CD14-positive monocyte (primary cell): ENCODE data around the gene CHST14. TPM values are rescaled to one million over a fixed set of nuclear protein-coding genes. Genes with fewer than 3 reads are reported as not detected.

Source experiments
- DNase-seq, 3 donors: peaks; one replicate each; pipeline ENCODE4 v3.0.0-alpha.2; 2011 to 2022
- H2AFZ ChIP-seq: 2 replicates; pipeline ENCODE4 v1.6.0; 2012; ENCODE audit warnings: mild to moderate bottlenecking, low read depth, low read length, inconsistent platforms; ENCODE audit not compliant: insufficient read depth, poor library complexity, severe bottlenecking
- H3K27ac ChIP-seq, 2 donors: 1 replicate in 1 of 2; 2 replicates in 1 of 2; pipeline ENCODE4 v1.5.1; 2012 to 2013; ENCODE audit warnings: low read length in 2 of 2, control low read depth in 1 of 2, inconsistent platforms in 1 of 2, low read depth in 1 of 2, mild to moderate bottlenecking in 1 of 2
- H3K27me3 ChIP-seq, 2 donors: one replicate each; pipeline versions ENCODE4 v1.6.0 to v1.6.1; 2011 to 2013; ENCODE audit warnings: low read length in 2 of 2; ENCODE audit not compliant: control insufficient read depth in 2 of 2, insufficient read depth in 2 of 2
- H3K36me3 ChIP-seq, 2 donors: replicated peaks in 1 of 2; 1 replicate in 1 of 2; 2 replicates in 1 of 2; pipeline versions ENCODE4 v1.5.1 to v1.6.1; 2012 to 2013; ENCODE audit warnings: low read length in 2 of 2, control low read depth in 1 of 2, inconsistent platforms in 1 of 2, mild to moderate bottlenecking in 1 of 2; ENCODE audit not compliant: insufficient read depth in 2 of 2, control insufficient read depth in 1 of 2
- H3K4me1 ChIP-seq, 2 donors: 1 replicate in 1 of 2; 2 replicates in 1 of 2; pipeline versions ENCODE4 v1.5.1 to v1.6.1; 2012 to 2013; ENCODE audit warnings: low read length in 2 of 2, control low read depth in 1 of 2, inconsistent platforms in 1 of 2, mild to moderate bottlenecking in 1 of 2, moderate library complexity in 1 of 2; ENCODE audit not compliant: insufficient read depth in 2 of 2, control insufficient read depth in 1 of 2
- H3K4me2 ChIP-seq: replicated peaks from 2 replicates; pipeline ENCODE3; 2012; ENCODE audit warnings: low read length, moderate library complexity, mild to moderate bottlenecking; ENCODE audit not compliant: poor library complexity, severe bottlenecking; ENCODE audit errors: extremely low read depth
- H3K4me3 ChIP-seq, 3 experiments: fragments of 200-600 bp in 1 of 3; sonication (generic) in 1 of 3; replicated peaks in 1 of 3; 1 replicate in 2 of 3; 2 replicates in 1 of 3; pipeline ENCODE4 v1.5.1; 2011 to 2013; ENCODE audit warnings: low read length in 3 of 3, mild to moderate bottlenecking in 3 of 3, control low read depth in 2 of 3, low read depth in 2 of 3, inconsistent platforms in 1 of 3, moderate library complexity in 1 of 3
- H3K79me2 ChIP-seq: 2 replicates; pipeline ENCODE4 v1.6.0; 2012; ENCODE audit warnings: mild to moderate bottlenecking, control low read depth, inconsistent platforms, low read length, moderate library complexity; ENCODE audit not compliant: insufficient read depth
- H3K9ac ChIP-seq: 2 replicates; pipeline ENCODE4 v1.6.0; 2017; ENCODE audit warnings: low read length, mild to moderate bottlenecking; ENCODE audit not compliant: insufficient read depth, poor library complexity, severe bottlenecking
- H3K9me3 ChIP-seq, 2 donors: replicated peaks in 1 of 2; 1 replicate in 1 of 2; 2 replicates in 1 of 2; pipeline versions ENCODE4 v1.5.1 to v1.6.1; 2012 to 2013; ENCODE audit warnings: low read length in 2 of 2, control low read depth in 1 of 2; ENCODE audit not compliant: control insufficient read depth in 1 of 2, insufficient read depth in 1 of 2
- H4K20me1 ChIP-seq: 2 replicates; pipeline ENCODE4 v1.6.0; 2012; ENCODE audit warnings: mild to moderate bottlenecking, low read length, control low read depth, moderate library complexity; ENCODE audit not compliant: insufficient read depth
- H3K27ac Mint-ChIP-seq, 7 donors: one replicate each; pipeline ENCODE4 v1.8.0; 2020; ENCODE audit warnings: mild to moderate bottlenecking in 7 of 7, mixed read lengths in 7 of 7, moderate library complexity in 6 of 7, inconsistent platforms in 2 of 7
- H3K27me3 Mint-ChIP-seq, 3 donors: one replicate each; pipeline ENCODE4 v1.8.0; 2021 to 2022; ENCODE audit warnings: low read depth in 3 of 3, mild to moderate bottlenecking in 3 of 3, mixed read lengths in 3 of 3, moderate library complexity in 3 of 3, inconsistent platforms in 1 of 3
- H3K36me3 Mint-ChIP-seq, 2 donors: one replicate each; pipeline ENCODE4 v1.8.0; 2020; ENCODE audit warnings: mixed read lengths in 2 of 2, inconsistent platforms in 1 of 2, mild to moderate bottlenecking in 1 of 2
- H3K4me1 Mint-ChIP-seq: one replicate; pipeline ENCODE4 v1.8.0; 2020; ENCODE audit warnings: mild to moderate bottlenecking, mixed read lengths
- H3K4me3 Mint-ChIP-seq, 2 donors: one replicate each; pipeline ENCODE4 v1.8.0; 2020; ENCODE audit warnings: mild to moderate bottlenecking in 2 of 2, mixed read lengths in 2 of 2, moderate library complexity in 1 of 2
- H3K9me3 Mint-ChIP-seq, 7 donors: one replicate each; pipeline ENCODE4 v1.8.0; 2020 to 2022; ENCODE audit warnings: mixed read lengths in 7 of 7, mild to moderate bottlenecking in 6 of 7, moderate library complexity in 6 of 7, inconsistent platforms in 2 of 7
- CTCF ChIP-seq: fragments of 200-600 bp; IDR thresholded peaks from one replicate; pipeline ENCODE4 v1.8.0; 2022; ENCODE audit warnings: antibody characterized with exemption, mild to moderate bottlenecking
- WGBS: methylation state at CpG from one replicate; pipeline ENCODE4 v1.1.5; 2013; ENCODE audit warnings: missing lambda C conversion rate; ENCODE audit not compliant: insufficient coverage; 5-methylcytosine and 5-hydroxymethylcytosine counted together
- intact Hi-C, 2 donors: fragments of 100-400 bp; cut with micrococcal nuclease; formaldehyde crosslinking; loops; one replicate each; pipeline versions ENCODE4 v1.15.0 to v1.15.1; 2023
- polyA plus RNA-seq, 3 donors: library from polyadenylated mRNA; depleted of rRNA in 1 of 3; unstranded in 2 of 3; stranded (reverse) in 1 of 3; fragments of 300-500 nt in 2 of 3; fragments of >200 nt in 1 of 3; fragmentation: Illumina TruSeq in 2 of 3; gene quantifications; 1 replicate in 2 of 3; 2 replicates in 1 of 3; pipeline ENCODE4 v1.2.3, GENCODE V29; 2012 to 2021

CHST14 gene
- polyA plus RNA-seq, 3 donors = 0.85 to 5.2 (median 1.2) TPM

GRCh38 chr15:40436116-40436891, 34.5 kb upstream of the CHST14 start:
- WGBS = 0% methylated on average over 20 of the region's 39 CpGs
- Histone ChIP-seq H3K4me1 (peaks cover 23 to 30% of the 10 kb centered on the region in 2 donors), H2AFZ (no peak overlapping the region), H3K4me2 (peak overlapping the region; percentile 49), H3K9me3 (peaks cover 0 to 7% of the 10 kb centered on the region in 2 donors), H4K20me1 (no peaks in the 10 kb centered on the region), H3K27me3 (peaks cover 37 to 65% of the 10 kb centered on the region in 2 donors), H3K27ac (no peak overlapping the region), H3K79me2 (no peaks in the 10 kb centered on the region), H3K4me3 (peak overlapping the region in 1 of 3 experiments; percentile 36), H3K36me3 (no peaks in the 10 kb centered on the region), H3K9ac (no peak overlapping the region)
- H3K27ac Mint-ChIP-seq = no peak overlapping the region
- H3K4me3 Mint-ChIP-seq = peak overlapping the region; percentile 24 to 71
- peaks cover 0 to 27% (median 6%) of the 10 kb centered on the region in 7 donors for H3K9me3 Mint-ChIP-seq
- peaks cover 7 to 11% of the 10 kb centered on the region in 2 donors for H3K36me3 Mint-ChIP-seq
- H3K27me3 Mint-ChIP-seq = peaks cover 62 to 70% (median 69%) of the 10 kb centered on the region in 3 donors
- H3K4me1 Mint-ChIP-seq = peaks cover 28% of the 10 kb centered on the region
- DNase-seq = no peak
- TF ChIP-seq CTCF = no peak
- intact Hi-C loops = no loop called here

- Mint-ChIP-seq H3K36me3 (peaks cover 7 to 11% of the 10 kb centered on the region in 2 donors), H3K4me3 (peak overlapping the region; percentile 24 to 99), H3K9me3 (peaks cover 0 to 30% (median 7%) of the 10 kb centered on the region in 7 donors), H3K27ac (no peak overlapping the region), H3K27me3 (peaks cover 64 to 75% (median 69%) of the 10 kb centered on the region in 3 donors), H3K4me1 (peaks cover 28% of the 10 kb centered on the region)
- no peak overlapping the region for H3K9ac ChIP-seq
- no peak for TF ChIP-seq CTCF
- peaks cover 23 to 35% of the 10 kb centered on the region in 2 donors for H3K4me1 ChIP-seq
- H4K20me1 ChIP-seq = peaks cover 3% of the 10 kb centered on the region
- peaks cover 0 to 7% of the 10 kb centered on the region in 2 donors for H3K9me3 ChIP-seq
- peaks cover 4% of the 10 kb centered on the region for H3K79me2 ChIP-seq
- H2AFZ ChIP-seq = no peak overlapping the region
- H3K4me2 ChIP-seq = peak overlapping the region; percentile 49
- H3K4me3 ChIP-seq = peak overlapping the region in 1 of 3 experiments; percentile 36
- no peak for DNase-seq
- WGBS = 20% methylated on average over 10 of the region's 17 CpGs
- intact Hi-C loops = no loop called here
- no peaks in the 10 kb centered on the region for H3K36me3 ChIP-seq
- H3K27me3 ChIP-seq = peaks cover 37 to 65% of the 10 kb centered on the region in 2 donors
- H3K27ac ChIP-seq = no peak overlapping the region
These were observed 33.7 kb upstream of the CHST14 start for GRCh38 chr15:40436892-40437751.
